RWPE2 (cell line): Measurements from ENCODE around the gene HOTAIR.

Experiments used
- ATAC-seq: fragments of 200-7000 bp; cut with Tn5 transposase; 3 replicates; pipeline ENCODE4 v1.9.1; 2021; ENCODE audit warnings: low read depth
- DNase-seq: peaks from one replicate; pipeline ENCODE4 v3.0.0-alpha.2; 2020; ENCODE audit warnings: low spot score
- H3K27ac ChIP-seq: fragments of 450-650 bp; 2 replicates; pipeline ENCODE4 v1.5.1; 2017; ENCODE audit warnings: mild to moderate bottlenecking; ENCODE audit not compliant: poor library complexity, severe bottlenecking
- H3K27me3 ChIP-seq: fragments of 250-450 bp; sonication (Bioruptor Pico); 2 replicates; pipeline ENCODE4 v1.5.1; 2021; ENCODE audit warnings: mild to moderate bottlenecking, moderate library complexity; ENCODE audit not compliant: insufficient read depth, poor library complexity, severe bottlenecking
- H3K36me3 ChIP-seq: fragments of 250-450 bp; sonication (Bioruptor Pico); 2 replicates; pipeline ENCODE4 v1.5.1; 2020; ENCODE audit warnings: low read depth, mild to moderate bottlenecking, moderate library complexity
- H3K4me1 ChIP-seq: fragments of 250-450 bp; sonication (Bioruptor Pico); 2 replicates; pipeline ENCODE4 v1.5.1; 2021; ENCODE audit warnings: mild to moderate bottlenecking, moderate library complexity; ENCODE audit not compliant: insufficient read depth, poor library complexity, severe bottlenecking
- H3K4me3 ChIP-seq: fragments of 250-450 bp; sonication (Bioruptor Pico); 2 replicates; pipeline ENCODE4 v1.5.1; 2021; ENCODE audit warnings: mild to moderate bottlenecking, moderate library complexity; ENCODE audit not compliant: severe bottlenecking
- H3K9me3 ChIP-seq: fragments of 250-450 bp; sonication (Bioruptor Pico); 2 replicates; pipeline ENCODE4 v1.5.1; 2021; ENCODE audit warnings: mild to moderate bottlenecking, moderate library complexity; ENCODE audit not compliant: severe bottlenecking
- CTCF ChIP-seq: fragments of 450-650 bp; IDR thresholded peaks from one replicate; pipeline ENCODE4 v1.5.1; 2017; ENCODE audit warnings: mild to moderate bottlenecking, moderate library complexity; ENCODE audit not compliant: poor library complexity, severe bottlenecking

The HOTAIR gene

GRCh38 chr12:53974084-53975063 is at the start of gene HOTAIR:
Gene HOTAIR, minus strand, starts transcription at chr12:53974954.
- Histone ChIP-seq H3K9me3 (no peaks in the 10 kb centered on the region), H3K27me3 (peaks cover 89% of the 10 kb centered on the region), H3K36me3 (no peaks in the 10 kb centered on the region), H3K4me3 (peak within 1 kb of the TSS; percentile 35), H3K4me1 (peaks cover 6% of the 10 kb centered on the region), H3K27ac (peak within 1 kb of the TSS; percentile 3)
- no peak for DNase-seq
- no peak for TF ChIP-seq CTCF
- ATAC-seq, result peak; percentile 73

GRCh38 chr12:54024127-54024526 is 49.4 kb upstream of the HOTAIR start:
- Histone ChIP-seq H3K4me3 (no peak overlapping the region), H3K36me3 (no peaks in the 10 kb centered on the region), H3K4me1 (no peaks in the 10 kb centered on the region), H3K27ac (no peak overlapping the region), H3K27me3 (peaks cover 86% of the 10 kb centered on the region), H3K9me3 (no peaks in the 10 kb centered on the region)
- ATAC-seq (no peak), DNase-seq (no peak)
- no peak for TF ChIP-seq CTCF

GRCh38 chr12:54022960-54023884 is 48.5 kb upstream of the HOTAIR start:
- no peak for ATAC-seq
- Histone ChIP-seq H3K27ac (no peak overlapping the region), H3K27me3 (peaks cover 78% of the 10 kb centered on the region), H3K9me3 (no peaks in the 10 kb centered on the region), H3K4me1 (no peaks in the 10 kb centered on the region), H3K36me3 (no peaks in the 10 kb centered on the region), H3K4me3 (no peak overlapping the region)
- no peak for DNase-seq
- TF ChIP-seq CTCF, result no peak

GRCh38 chr12:54021432-54022013 is 46.8 kb upstream of the HOTAIR start:
- DNase-seq, result no peak
- peaks cover 76% of the 10 kb centered on the region for H3K27me3 ChIP-seq
- H3K9me3 ChIP-seq, result no peaks in the 10 kb centered on the region
- no peak for ATAC-seq
- H3K4me1 ChIP-seq, result no peaks in the 10 kb centered on the region
- H3K36me3 ChIP-seq, result no peaks in the 10 kb centered on the region
- no peak for TF ChIP-seq CTCF
- no peak overlapping the region for H3K4me3 ChIP-seq
- no peak overlapping the region for H3K27ac ChIP-seq
